HepG2 (cell line): ENCODE results near the gene POP5. TPM values are rescaled to one million over a fixed set of nuclear protein-coding genes. Genes with fewer than 3 reads are reported as not detected.

Experiments used
- MIXL1 ChIP-seq: IDR thresholded peaks from 2 replicates; pipeline ENCODE4 v1.6.1; 2016
- NR2F2 ChIP-seq: IDR thresholded peaks from 2 replicates; pipeline ENCODE4 v1.6.1; 2012; ENCODE audit warnings: low read depth, inconsistent platforms, borderline replicate concordance
- SIN3B ChIP-seq: fragments of 150-350 bp; IDR thresholded peaks from 2 replicates; pipeline ENCODE4 v1.6.1; 2014; ENCODE audit warnings: low read length
- SP4 ChIP-seq: sonication (generic); formaldehyde crosslinking; IDR thresholded peaks from 2 replicates; pipeline ENCODE4 v1.8.1; 2023; ENCODE audit warnings: mild to moderate bottlenecking, missing genetic modification reagents
- U2AF2 ChIP-seq: fragments of 200-400 bp; formaldehyde crosslinking; IDR thresholded peaks from 2 replicates; pipeline ENCODE4 v1.6.1; 2017; ENCODE audit warnings: low read depth, mild to moderate bottlenecking, low read length
- ZNF746 ChIP-seq: sonication (generic); formaldehyde crosslinking; IDR thresholded peaks from 2 replicates; pipeline ENCODE4 v1.8.0; 2022; ENCODE audit warnings: mild to moderate bottlenecking, missing genetic modification reagents
- polyA plus RNA-seq, 8 experiments: library from polyadenylated mRNA; depleted of rRNA in 3 of 8; stranded (reverse) in 7 of 8; unstranded in 1 of 8; fragments of >200 nt; fragmentation: Illumina TruSeq in 4 of 8; extraction: Trizol in 4 of 8; gene quantifications; 2 replicates each; pipeline versions ENCODE4 v1.2.1 to v1.2.3, GENCODE V29; 2011 to 2016; ENCODE audit warnings: low read depth in 4 of 8, missing spikeins in 1 of 8, mixed read lengths in 1 of 8; ENCODE audit not compliant: insufficient read depth in 1 of 8
- total RNA-seq, 5 experiments: library from RNA; depleted of rRNA; stranded (reverse); fragments of >200 nt; fragmentation: Illumina TruSeq; extraction: Trizol; gene quantifications; 2 replicates each; pipeline ENCODE4 v1.2.3, GENCODE V29; 2016; ENCODE audit warnings: low read depth in 1 of 5
- TF ChIP-seq, protein P1 (sequence below): sonication (generic); formaldehyde crosslinking; IDR thresholded peaks from 2 replicates; pipeline ENCODE4 v1.5.0; 2020; ENCODE audit warnings: mild to moderate bottlenecking, missing genetic modification reagents, borderline replicate concordance
- TF ChIP-seq, protein P2 (sequence below): sonication (generic); formaldehyde crosslinking; IDR thresholded peaks from 2 replicates; pipeline ENCODE4 v1.5.1; 2020; ENCODE audit warnings: mild to moderate bottlenecking, missing genetic modification reagents, moderate library complexity

The POP5 gene
- total and polyA plus RNA-seq, 2 of the 13 experiments (the other 11 are each of a cell fraction or from before 2014, with no cell fraction given), result 45.6 to 61.3 TPM

DNA sequence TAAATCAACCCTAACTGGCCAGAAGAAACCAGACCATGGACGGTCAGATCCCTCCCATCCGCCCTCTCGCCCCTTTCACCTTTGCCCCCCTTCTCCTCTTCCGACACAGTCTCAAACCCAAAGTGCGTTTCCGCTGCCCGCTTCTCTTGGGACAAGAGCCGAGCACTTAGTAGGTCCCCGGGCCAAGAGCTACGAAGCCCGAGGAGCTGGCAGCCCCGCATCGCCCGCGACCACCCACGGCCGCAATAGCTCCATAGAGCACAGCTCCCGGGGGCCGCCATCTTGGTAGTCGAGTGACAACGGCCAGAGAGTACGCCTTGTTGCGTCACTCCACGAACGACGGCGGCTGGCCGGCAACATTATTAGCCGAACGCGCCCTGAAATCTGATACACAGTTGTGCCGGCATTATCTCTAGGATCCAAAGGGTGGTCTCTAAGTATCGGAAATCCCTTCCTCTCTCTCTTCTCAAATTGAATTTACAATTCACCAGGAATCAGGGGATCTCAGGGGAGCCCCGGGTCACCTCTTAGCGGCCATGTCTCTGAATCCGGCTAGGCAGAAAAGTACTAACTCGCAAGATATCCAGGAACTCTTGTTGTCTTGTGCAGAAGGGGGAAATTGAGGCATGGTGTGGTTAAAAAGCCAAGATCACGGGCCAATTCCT is 52.2 kb downstream of the POP5 start, which contains the start of gene COQ5 (continued):
- TF ChIP-seq, protein P1, sequence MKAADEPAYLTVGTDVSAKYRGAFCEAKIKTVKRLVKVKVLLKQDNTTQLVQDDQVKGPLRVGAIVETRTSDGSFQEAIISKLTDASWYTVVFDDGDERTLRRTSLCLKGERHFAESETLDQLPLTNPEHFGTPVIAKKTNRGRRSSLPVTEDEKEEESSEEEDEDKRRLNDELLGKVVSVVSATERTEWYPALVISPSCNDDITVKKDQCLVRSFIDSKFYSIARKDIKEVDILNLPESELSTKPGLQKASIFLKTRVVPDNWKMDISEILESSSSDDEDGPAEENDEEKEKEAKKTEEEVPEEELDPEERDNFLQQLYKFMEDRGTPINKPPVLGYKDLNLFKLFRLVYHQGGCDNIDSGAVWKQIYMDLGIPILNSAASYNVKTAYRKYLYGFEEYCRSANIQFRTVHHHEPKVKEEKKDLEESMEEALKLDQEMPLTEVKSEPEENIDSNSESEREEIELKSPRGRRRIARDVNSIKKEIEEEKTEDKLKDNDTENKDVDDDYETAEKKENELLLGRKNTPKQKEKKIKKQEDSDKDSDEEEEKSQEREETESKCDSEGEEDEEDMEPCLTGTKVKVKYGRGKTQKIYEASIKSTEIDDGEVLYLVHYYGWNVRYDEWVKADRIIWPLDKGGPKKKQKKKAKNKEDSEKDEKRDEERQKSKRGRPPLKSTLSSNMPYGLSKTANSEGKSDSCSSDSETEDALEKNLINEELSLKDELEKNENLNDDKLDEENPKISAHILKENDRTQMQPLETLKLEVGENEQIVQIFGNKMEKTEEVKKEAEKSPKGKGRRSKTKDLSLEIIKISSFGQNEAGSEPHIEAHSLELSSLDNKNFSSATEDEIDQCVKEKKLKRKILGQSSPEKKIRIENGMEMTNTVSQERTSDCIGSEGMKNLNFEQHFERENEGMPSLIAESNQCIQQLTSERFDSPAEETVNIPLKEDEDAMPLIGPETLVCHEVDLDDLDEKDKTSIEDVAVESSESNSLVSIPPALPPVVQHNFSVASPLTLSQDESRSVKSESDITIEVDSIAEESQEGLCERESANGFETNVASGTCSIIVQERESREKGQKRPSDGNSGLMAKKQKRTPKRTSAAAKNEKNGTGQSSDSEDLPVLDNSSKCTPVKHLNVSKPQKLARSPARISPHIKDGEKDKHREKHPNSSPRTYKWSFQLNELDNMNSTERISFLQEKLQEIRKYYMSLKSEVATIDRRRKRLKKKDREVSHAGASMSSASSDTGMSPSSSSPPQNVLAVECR, result peak; percentile 87; the same call in 1 of the 2 replicates
- TF ChIP-seq SIN3B (peak; percentile 67; the same call in 1 of the 2 replicates), ZNF746 (no peak; the same call in none of the 2 replicates), U2AF2 (no peak), SP4 (CRISPR knock-in tag) (peak; percentile 31; the same call in 1 of the 2 replicates), NR2F2 (peak; percentile 62; the same call in 1 of the 2 replicates), MIXL1 (peak; percentile 91)
- TF ChIP-seq, protein P2, sequence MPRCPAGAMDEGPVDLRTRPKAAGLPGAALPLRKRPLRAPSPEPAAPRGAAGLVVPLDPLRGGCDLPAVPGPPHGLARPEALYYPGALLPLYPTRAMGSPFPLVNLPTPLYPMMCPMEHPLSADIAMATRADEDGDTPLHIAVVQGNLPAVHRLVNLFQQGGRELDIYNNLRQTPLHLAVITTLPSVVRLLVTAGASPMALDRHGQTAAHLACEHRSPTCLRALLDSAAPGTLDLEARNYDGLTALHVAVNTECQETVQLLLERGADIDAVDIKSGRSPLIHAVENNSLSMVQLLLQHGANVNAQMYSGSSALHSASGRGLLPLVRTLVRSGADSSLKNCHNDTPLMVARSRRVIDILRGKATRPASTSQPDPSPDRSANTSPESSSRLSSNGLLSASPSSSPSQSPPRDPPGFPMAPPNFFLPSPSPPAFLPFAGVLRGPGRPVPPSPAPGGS (CRISPR knock-in tag), result peak; percentile 42; the same call in 1 of the 2 replicates

Other genes starting within 250 kb of the POP5 start
- gene MSI1, start 212.2 kb downstream of the POP5 start, total RNA-seq (2016; rRNA removed; fragmentation: Illumina TruSeq; extraction: Trizol), result 0.46 and 0.80 TPM in 2 replicates
- gene MSI1, start 212.2 kb downstream of the POP5 start, polyA plus RNA-seq (2011; rRNA removed), result 0.08 and 0.09 TPM in 2 replicates
- 204 and 542 TPM in 2 replicates for gene COX6A1, start 143.3 kb downstream of the POP5 start, total RNA-seq (2016; rRNA removed; fragmentation: Illumina TruSeq; extraction: Trizol)
- 655 and 673 TPM in 2 replicates for gene COX6A1, start 143.3 kb downstream of the POP5 start, polyA plus RNA-seq (2011; rRNA removed)
- 117 and 178 TPM in 2 replicates for gene TRIAP1, start 135.0 kb downstream of the POP5 start, total RNA-seq (2016; rRNA removed; fragmentation: Illumina TruSeq; extraction: Trizol)
- gene TRIAP1, start 135.0 kb downstream of the POP5 start, polyA plus RNA-seq (2011; rRNA removed), result 44.4 and 55.0 TPM in 2 replicates
- 29.7 and 38.5 TPM in 2 replicates for gene GATC, start 135.0 kb downstream of the POP5 start, total RNA-seq (2016; rRNA removed; fragmentation: Illumina TruSeq; extraction: Trizol)
- 16.2 and 17.7 TPM in 2 replicates for gene GATC, start 135.0 kb downstream of the POP5 start, polyA plus RNA-seq (2011; rRNA removed)
- gene SRSF9, start 111.7 kb downstream of the POP5 start, total RNA-seq (2016; rRNA removed; fragmentation: Illumina TruSeq; extraction: Trizol), result 144 and 153 TPM in 2 replicates
- 96.2 and 125 TPM in 2 replicates for gene SRSF9, start 111.7 kb downstream of the POP5 start, polyA plus RNA-seq (2011; rRNA removed)
- 271 and 403 TPM in 2 replicates for gene DYNLL1, start 85.3 kb downstream of the POP5 start, total RNA-seq (2016; rRNA removed; fragmentation: Illumina TruSeq; extraction: Trizol)
- 294 and 318 TPM in 2 replicates for gene DYNLL1, start 85.3 kb downstream of the POP5 start, polyA plus RNA-seq (2011; rRNA removed)
- gene COQ5, start 52.2 kb downstream of the POP5 start, total RNA-seq (2016; rRNA removed; fragmentation: Illumina TruSeq; extraction: Trizol), result 41.5 and 59.8 TPM in 2 replicates
- gene COQ5, start 52.2 kb downstream of the POP5 start, polyA plus RNA-seq (2011; rRNA removed), result 27.6 and 36.4 TPM in 2 replicates
- gene RNF10, start 47.0 kb downstream of the POP5 start, total RNA-seq (2016; rRNA removed; fragmentation: Illumina TruSeq; extraction: Trizol), result 62.5 and 86.7 TPM in 2 replicates
- 74.5 and 88.0 TPM in 2 replicates for gene RNF10, start 47.0 kb downstream of the POP5 start, polyA plus RNA-seq (2011; rRNA removed)
- gene CABP1, start 59.2 kb upstream of the POP5 start, total RNA-seq (2016; rRNA removed; fragmentation: Illumina TruSeq; extraction: Trizol), result not detected in 2 replicates
- gene CABP1, start 59.2 kb upstream of the POP5 start, polyA plus RNA-seq (2011; rRNA removed), result not detected in 2 replicates
- 95.5 and 156 TPM in 2 replicates for gene MLEC, start 105.7 kb upstream of the POP5 start, total RNA-seq (2016; rRNA removed; fragmentation: Illumina TruSeq; extraction: Trizol)
- gene MLEC, start 105.7 kb upstream of the POP5 start, polyA plus RNA-seq (2011; rRNA removed), result 35.3 and 49.8 TPM in 2 replicates
- gene UNC119B, start 129.1 kb upstream of the POP5 start, total RNA-seq (2016; rRNA removed; fragmentation: Illumina TruSeq; extraction: Trizol), result 19.6 and 30.7 TPM in 2 replicates
- 18.6 and 19.7 TPM in 2 replicates for gene UNC119B, start 129.1 kb upstream of the POP5 start, polyA plus RNA-seq (2011; rRNA removed)
- gene ACADS, start 144.4 kb upstream of the POP5 start, total RNA-seq (2016; rRNA removed; fragmentation: Illumina TruSeq; extraction: Trizol), result 22.4 and 27.7 TPM in 2 replicates
- 17.4 and 25.4 TPM in 2 replicates for gene ACADS, start 144.4 kb upstream of the POP5 start, polyA plus RNA-seq (2011; rRNA removed)